Astrocyte (in vitro differentiated cells and primary cell): ENCODE results near the gene KCTD19.

Source experiments
- EZH2 ChIP-seq: IDR thresholded peaks from 2 replicates; pipeline ENCODE4 v1.6.1; 2012; ENCODE audit warnings: mild to moderate bottlenecking, low read length, inconsistent platforms; ENCODE audit not compliant: insufficient read depth
- TF ChIP-seq, protein P1 (sequence below): IDR thresholded peaks from 2 replicates; pipeline ENCODE4 v1.5.1; 2011; ENCODE audit warnings: low read depth, mild to moderate bottlenecking, inconsistent platforms, low read length, moderate library complexity; ENCODE audit not compliant: insufficient read depth

DNA sequence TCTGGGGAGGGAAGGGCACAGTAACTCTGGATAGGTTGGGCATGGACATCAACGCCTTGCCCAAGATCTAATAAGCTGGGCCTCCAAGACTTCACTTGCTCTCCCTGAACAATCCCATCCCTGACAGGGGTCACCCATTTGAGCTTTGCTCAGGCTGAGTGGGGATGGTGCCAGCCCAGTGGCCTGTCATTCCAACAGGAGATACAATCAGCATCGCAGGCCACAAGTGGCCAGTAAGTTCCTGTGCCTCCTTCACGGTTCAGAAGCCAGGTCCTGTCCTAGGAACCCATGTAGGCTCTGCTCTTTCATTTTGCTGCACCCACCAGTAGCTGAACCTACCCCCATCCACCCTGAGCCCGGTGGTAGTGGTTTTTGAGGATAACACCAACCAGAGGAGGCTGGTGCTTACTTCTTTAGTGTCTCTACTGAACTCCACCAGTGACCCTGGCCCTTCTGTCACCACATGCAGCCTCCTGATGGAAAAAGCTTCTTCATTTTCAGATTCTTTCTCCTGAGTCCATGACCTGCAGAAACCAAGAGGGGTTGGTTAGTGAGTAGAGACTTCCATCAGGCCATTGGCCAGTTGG lies 32.3 kb downstream of the KCTD19 start:
- TF ChIP-seq EZH2 = no peak
- TF ChIP-seq, protein P1, sequence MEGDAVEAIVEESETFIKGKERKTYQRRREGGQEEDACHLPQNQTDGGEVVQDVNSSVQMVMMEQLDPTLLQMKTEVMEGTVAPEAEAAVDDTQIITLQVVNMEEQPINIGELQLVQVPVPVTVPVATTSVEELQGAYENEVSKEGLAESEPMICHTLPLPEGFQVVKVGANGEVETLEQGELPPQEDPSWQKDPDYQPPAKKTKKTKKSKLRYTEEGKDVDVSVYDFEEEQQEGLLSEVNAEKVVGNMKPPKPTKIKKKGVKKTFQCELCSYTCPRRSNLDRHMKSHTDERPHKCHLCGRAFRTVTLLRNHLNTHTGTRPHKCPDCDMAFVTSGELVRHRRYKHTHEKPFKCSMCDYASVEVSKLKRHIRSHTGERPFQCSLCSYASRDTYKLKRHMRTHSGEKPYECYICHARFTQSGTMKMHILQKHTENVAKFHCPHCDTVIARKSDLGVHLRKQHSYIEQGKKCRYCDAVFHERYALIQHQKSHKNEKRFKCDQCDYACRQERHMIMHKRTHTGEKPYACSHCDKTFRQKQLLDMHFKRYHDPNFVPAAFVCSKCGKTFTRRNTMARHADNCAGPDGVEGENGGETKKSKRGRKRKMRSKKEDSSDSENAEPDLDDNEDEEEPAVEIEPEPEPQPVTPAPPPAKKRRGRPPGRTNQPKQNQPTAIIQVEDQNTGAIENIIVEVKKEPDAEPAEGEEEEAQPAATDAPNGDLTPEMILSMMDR = no peak
